ENCODE results near the gene MCF2L2. TPM values are rescaled to one million over a fixed set of nuclear protein-coding genes. Genes with fewer than 3 reads are reported as not detected.

The MCF2L2 gene
- polyA plus RNA-seq, 1 donor from 2014 or later, result 9.3 TPM

- Histone ChIP-seq H3K36me3 (ENCODE audit: insufficient read depth, low read length) (no peaks in the 10 kb centered on the region), H3K9ac (ENCODE audit: low read length) (no peak overlapping the region), H3K79me2 (replicated peaks; ENCODE audit: insufficient read depth, low read length) (peaks cover 27% of the 10 kb centered on the region), H4K20me1 (ENCODE audit: insufficient read depth) (no peaks in the 10 kb centered on the region), H2AFZ (ENCODE audit: low read depth, low read length) (no peak overlapping the region), H3K27ac (ENCODE audit: low read length) (no peak overlapping the region), H3K9me3 (ENCODE audit: low read length) (no peaks in the 10 kb centered on the region), H3F3A (ENCODE audit: insufficient read depth, low read length, poor library complexity, severe bottlenecking) (no peaks in the 10 kb centered on the region), H3K9me2 (ENCODE audit: insufficient read depth, low read length) (no peaks in the 10 kb centered on the region), H3K4me3 (ENCODE audit: low read length) (no peak overlapping the region), H3K4me2 (ENCODE audit: low read length) (no peak overlapping the region), H3K27me3 (ENCODE audit: insufficient read depth, low read depth, low read length) (peaks cover 6% of the 10 kb centered on the region)
- no peak for TF ChIP-seq SMC3 (conservative IDR thresholded peaks at IDR 0.05; ENCODE audit: poor library complexity)
- TF ChIP-seq POLR2AphosphoS5 (IDR thresholded peaks at IDR 0.05), result no peak
- no peak for TF ChIP-seq MXI1 (conservative IDR thresholded peaks at IDR 0.05; ENCODE audit: poor library complexity, severe bottlenecking)
- TF ChIP-seq TAF1 (IDR thresholded peaks at IDR 0.05; ENCODE audit: low read depth), result no peak
- no peak for TF ChIP-seq RAD21 (conservative IDR thresholded peaks at IDR 0.05)
- TF ChIP-seq CTCF (IDR thresholded peaks at IDR 0.05; ENCODE audit: poor library complexity, severe bottlenecking), result no peak
- TF ChIP-seq EZH2 (IDR thresholded peaks at IDR 0.05; ENCODE audit: borderline replicate concordance, insufficient read depth, low read length, poor library complexity, severe bottlenecking), result no peak
- no peak for TF ChIP-seq REST (IDR thresholded peaks at IDR 0.05; ENCODE audit: borderline replicate concordance)
- no peak for TF ChIP-seq EP300 (conservative IDR thresholded peaks at IDR 0.05; ENCODE audit: poor library complexity, severe bottlenecking)
These were observed 168.8 kb downstream of the MCF2L2 start for GRCh38 chr3:183259621-183260020.

- Histone ChIP-seq H3K27me3 (ENCODE audit: insufficient read depth, low read depth, low read length) (peaks cover 7% of the 10 kb centered on the region), H3K4me2 (ENCODE audit: low read length) (no peak overlapping the region), H3K36me3 (ENCODE audit: insufficient read depth, low read length) (no peaks in the 10 kb centered on the region), H3K4me3 (ENCODE audit: low read length) (no peak overlapping the region), H3K9ac (ENCODE audit: low read length) (no peak overlapping the region), H3K9me3 (ENCODE audit: low read length) (no peaks in the 10 kb centered on the region), H3F3A (ENCODE audit: insufficient read depth, low read length, poor library complexity, severe bottlenecking) (no peaks in the 10 kb centered on the region), H3K27ac (ENCODE audit: low read length) (no peak overlapping the region), H3K9me2 (ENCODE audit: insufficient read depth, low read length) (no peaks in the 10 kb centered on the region), H3K79me2 (replicated peaks; ENCODE audit: insufficient read depth, low read length) (peaks cover 27% of the 10 kb centered on the region), H2AFZ (ENCODE audit: low read depth, low read length) (no peak overlapping the region), H4K20me1 (ENCODE audit: insufficient read depth) (no peaks in the 10 kb centered on the region)
- TF ChIP-seq RAD21 (conservative IDR thresholded peaks at IDR 0.05) (no peak), CTCF (IDR thresholded peaks at IDR 0.05; ENCODE audit: poor library complexity, severe bottlenecking) (no peak), EP300 (conservative IDR thresholded peaks at IDR 0.05; ENCODE audit: poor library complexity, severe bottlenecking) (no peak), MXI1 (conservative IDR thresholded peaks at IDR 0.05; ENCODE audit: poor library complexity, severe bottlenecking) (no peak), EZH2 (IDR thresholded peaks at IDR 0.05; ENCODE audit: borderline replicate concordance, insufficient read depth, low read length, poor library complexity, severe bottlenecking) (no peak)
These were observed 169.3 kb downstream of the MCF2L2 start for GRCh38 chr3:183259087-183259486.
